Skin epidermis (tissue), 12 donors: ENCODE measurements around the gene FAM131C.

ENCODE experiments used
- H3K27ac ChIP-seq, 21 experiments: fragments of 200-600 bp; sonication (generic) in 11 of 21; one replicate each; pipeline ENCODE4 v1.5.0; 2020; ENCODE audit warnings: mild to moderate bottlenecking in 3 of 21, inconsistent platforms in 2 of 21, moderate library complexity in 2 of 21
- H3K4me3 ChIP-seq, 7 experiments: fragments of 200-600 bp; sonication (generic) in 2 of 7; one replicate each; pipeline ENCODE4 v1.5.0; 2020; ENCODE audit warnings: inconsistent platforms in 2 of 7, mild to moderate bottlenecking in 2 of 7, moderate library complexity in 1 of 7

FAM131C gene

DNA sequence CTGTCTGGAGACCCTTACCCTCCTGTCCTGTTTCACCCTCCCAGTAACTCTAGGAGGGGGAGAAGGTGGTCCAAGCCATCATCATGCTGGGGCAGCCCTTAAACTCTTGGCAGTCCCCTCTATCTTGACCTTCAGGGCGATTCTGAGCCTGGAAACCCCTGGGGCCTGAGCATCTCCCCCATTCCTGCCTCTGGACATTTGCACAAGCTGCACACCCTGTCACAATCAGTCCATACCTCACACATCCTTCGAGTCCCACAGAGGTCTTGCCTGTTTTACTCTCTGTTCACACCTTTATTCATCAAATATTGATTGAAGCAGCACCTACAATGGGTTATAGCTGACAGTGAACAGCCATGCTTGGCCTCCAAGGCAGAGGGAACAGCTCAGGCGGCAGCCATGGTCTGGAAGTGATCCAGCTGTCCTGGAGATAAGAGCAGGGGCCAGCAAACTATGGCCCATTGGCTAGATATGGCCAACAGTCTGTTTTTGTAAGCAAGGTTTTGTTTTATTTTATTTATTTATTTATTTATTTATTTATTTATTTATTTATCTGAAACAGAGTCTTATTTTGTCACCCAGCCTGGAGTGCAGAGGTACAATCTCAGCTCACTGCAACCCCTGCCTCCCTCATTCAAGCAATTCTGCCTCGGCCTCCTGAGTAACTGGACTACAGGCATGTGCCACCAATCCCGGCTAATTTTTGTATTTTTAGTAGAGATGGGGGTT, 7.1 kb upstream of the FAM131C start:
- H3K27ac ChIP-seq: no peak overlapping the region
- H3K4me3 ChIP-seq: no peak overlapping the region

DNA sequence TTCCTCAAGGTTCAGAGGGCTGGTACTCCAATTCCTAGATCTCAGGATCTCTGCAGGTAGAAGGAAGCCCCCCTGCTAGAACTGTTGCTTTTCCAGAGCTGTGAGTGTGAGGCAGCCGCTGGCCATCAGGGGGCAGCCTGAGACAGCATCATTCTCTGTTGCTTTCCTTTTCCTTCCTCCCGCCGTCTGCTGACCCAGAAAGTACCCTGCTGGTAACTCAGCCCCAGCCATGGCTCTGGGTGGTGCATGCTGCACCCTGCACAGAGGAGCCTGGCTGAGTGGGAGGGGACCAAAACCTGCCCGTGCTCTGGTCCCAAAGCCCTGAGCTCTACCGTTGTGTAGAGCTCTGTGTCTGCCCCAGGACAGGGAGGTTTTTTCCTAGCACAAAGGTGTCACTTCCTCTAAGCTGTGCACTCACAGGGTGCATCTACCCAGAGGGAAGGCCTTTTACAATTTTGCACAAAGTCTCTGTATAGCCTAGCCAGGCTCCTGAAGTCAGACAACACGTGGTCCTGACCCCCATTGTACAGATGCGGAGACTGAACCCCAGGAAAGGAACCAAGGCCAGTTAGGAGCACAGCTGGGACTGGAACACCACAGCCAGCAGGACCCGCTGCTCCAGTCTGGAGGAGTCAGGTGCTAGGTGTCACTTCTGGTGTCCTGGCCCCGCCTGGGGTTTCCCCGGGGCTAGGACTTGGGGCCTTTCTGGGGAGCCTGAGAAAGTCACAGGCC, 5.6 kb upstream of the FAM131C start:
- peak overlapping the region in 9 of 21 experiments; percentile 4 to 66 (median 24) for H3K27ac ChIP-seq
- H3K4me3 ChIP-seq: no peak overlapping the region

DNA sequence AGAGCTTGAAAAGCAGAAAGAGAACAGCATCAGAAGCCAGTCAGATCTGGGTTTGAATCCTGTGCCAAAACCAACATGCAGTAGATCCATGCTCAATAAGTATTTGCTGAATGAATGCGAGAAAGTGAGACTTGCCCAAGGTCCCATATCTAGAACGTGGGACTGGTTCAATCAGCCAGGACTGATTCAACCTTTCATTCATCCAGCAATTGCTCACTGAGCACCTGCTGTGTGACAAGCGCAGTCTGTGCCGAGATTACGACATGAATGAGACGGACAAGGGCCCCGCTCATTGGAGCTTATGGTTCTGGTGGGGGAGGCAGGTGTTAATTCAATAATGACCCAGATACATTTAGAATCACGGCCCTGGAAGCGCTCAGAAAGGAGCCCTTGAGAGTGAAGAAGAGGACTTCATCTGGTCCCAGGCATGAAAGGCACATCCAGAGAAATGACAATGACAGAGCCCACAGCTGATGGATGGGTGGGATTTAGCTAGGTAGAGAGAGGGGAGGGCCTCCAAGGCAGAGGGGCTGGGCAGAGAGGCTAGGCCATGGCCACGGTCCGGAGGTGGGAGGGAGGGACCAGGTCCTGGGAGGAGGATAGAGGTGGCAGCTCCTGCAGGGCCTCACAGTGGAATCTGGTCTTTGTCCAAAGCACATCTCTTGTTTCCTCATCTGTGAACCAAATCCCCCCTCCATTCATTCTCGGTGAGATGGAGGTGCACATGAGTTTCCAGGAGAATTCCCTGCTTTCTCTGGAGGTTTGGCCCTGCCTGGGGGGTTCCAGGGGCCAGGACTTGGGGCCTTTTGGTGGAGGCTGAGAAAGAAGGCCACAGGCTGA, 4.2 kb upstream of the FAM131C start:
- peak overlapping the region in 3 of 21 experiments; percentile 14 to 34 (median 30) for H3K27ac ChIP-seq
- H3K4me3 ChIP-seq: no peak overlapping the region

DNA sequence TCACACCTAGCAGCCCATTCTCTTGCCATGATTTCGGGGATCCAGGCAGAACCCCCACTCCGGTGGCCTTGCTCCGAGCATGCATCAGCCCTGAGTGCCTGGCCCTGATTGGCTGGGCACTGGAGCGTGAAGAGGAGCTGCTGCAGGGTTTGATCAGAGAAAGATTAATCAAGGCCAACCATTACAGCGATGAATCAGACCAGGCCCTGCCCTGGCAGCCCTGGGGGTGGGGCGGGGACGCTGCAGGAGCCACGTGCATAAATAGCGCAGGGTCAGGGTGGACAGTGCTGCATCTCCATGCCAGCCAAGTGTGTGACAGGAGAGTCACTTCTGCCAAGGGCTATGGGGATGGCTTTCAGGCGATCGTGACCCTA, 3.4 kb upstream of the FAM131C start:
- peak overlapping the region in 5 of 21 experiments; percentile 12 to 62 (median 21) for H3K27ac ChIP-seq
- H3K4me3 ChIP-seq: no peak overlapping the region

DNA sequence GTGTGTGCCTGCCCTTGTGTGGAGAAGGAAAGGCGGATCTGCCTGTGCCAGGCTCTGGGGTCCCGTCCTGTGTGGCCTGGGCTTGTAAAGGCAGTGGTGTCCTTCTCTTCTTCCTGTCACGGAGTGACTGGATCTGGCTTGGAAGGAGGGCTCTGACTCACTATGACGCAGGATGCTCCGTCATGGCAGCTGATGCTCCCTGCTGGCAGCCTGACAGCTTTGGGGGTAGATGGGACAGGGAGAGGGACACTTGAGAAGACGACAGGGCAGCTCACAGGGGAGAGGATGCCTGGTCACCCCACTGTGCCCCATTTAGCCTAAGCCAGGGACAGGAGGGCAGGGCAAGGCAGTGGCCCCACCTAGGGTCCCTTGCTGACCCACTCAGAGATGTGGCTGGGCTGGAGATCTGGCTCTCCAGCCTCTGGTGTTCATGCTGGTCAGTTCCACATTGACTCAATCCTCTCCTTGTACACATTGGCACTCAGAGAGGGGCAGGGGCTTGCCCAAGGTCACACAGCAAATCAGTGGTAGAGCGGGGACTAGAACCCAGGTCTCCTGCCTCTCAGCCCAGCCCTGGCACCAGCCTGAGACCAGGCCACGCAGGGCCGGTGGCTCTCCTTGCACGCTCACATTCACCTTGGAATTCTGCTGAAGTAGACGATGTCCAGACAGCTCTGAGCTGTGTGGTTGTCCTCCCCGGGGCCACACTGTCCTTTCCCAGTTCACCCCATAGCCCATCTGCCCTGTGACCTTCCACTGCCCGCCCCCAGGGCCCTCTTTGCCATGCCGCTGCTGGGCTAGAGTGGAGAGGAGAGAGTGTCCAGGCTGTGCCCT, 2.8 kb upstream of the FAM131C start:
- H3K4me3 ChIP-seq: no peak overlapping the region
- H3K27ac ChIP-seq: peak overlapping the region in 7 of 21 experiments; percentile 0 to 63 (median 21)

DNA sequence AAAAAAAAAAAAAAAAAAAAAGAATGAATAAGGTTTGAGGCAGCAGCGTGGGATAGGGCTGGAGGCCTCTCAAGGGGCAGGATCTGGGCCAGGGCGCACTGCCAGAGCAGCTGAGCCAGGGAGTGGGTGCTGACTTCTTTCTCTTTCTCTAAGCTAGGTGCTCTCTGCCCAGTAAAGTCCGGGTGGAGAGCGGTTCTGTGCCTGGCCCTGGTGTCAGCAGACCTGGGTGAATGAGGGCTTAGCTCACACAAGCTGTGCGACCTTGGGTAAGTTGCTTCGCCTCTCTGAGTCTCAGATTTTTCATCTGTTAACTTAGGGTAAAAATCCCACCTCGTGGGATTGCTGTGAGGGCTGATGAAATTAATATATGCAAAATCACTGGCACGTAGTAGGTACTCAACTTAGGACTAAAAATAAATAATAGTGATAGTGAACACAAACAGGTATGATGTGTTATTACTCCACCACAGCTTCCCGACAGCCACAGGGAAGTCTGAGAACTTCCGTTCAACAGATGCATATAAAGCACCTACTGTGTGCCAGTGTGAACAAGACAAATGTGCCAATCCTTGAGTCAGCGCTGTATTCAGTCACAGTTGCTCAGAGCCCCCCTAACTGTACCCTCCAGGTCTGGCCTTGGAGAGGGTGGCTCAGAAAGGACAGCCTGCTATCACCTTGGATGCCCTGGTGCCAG, 2.0 kb upstream of the FAM131C start:
- H3K27ac ChIP-seq: peak overlapping the region in 1 of 21 experiments; percentile 63

DNA sequence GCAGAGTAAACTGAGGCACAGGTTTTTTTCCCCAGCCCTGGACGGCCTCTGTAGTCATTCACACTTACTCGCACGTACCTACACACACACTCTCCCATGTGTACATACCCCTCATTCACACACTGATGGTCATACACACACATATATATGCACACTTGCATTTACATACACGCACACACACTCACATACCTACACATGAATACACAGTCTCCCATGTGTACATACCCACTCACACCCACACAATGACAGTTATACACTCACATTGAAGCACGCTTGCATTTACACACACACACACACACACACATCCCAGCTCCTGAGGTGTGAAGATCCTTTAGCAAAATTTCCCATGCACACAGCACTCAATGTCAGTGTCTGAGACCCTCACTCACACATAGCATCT, 766 bp upstream of the FAM131C start:
- Histone ChIP-seq H3K4me3 (no peak overlapping the region), H3K27ac (peak overlapping the region in 1 of 21 experiments; percentile 1)

More for the DNA sequence above, 2.0 kb upstream of the FAM131C start:
- H3K4me3 ChIP-seq: no peak overlapping the region

DNA sequence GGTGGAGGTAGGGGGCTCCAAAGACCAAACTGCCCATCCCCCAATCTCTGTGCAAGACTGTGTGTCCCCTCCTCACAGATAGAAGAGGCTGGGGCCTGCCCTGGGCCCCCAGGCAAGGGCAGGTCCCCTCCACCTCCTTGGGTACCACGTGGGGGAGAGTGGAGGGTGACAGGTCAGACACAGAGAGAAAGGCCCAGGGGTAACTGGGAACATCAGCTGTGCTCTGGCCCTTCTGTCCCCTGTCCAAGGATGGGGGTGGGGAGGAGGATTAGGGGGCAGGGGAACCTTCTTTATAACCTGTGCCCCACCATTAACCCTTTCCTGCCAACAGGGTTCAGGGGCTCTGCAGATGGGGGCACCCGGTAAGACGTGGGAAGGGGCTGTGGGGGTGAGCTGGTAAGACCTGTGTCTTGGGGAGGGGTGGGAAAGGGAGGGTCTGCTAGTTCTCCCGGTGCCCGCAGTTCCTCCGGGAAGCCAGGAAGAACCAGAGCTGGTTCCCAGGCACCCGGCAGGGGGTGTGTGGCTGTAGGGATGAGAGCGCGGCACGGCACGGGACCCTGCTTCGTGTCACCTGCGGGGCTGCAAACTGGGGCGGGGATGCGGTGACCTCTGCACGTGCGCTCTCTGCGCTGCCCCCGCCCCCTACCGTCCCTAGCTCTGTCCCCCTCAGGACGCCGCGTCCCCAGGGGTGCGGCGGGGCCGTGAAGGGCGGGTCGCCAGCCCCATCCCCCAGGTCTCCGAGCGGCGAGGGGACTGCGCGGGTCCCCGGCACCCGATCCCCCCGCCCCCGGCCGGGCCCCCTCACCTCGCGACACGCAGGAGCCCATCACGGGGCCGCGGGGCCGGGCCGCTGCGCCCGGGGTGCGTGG, 601 bp downstream of the FAM131C start:
- peak overlapping the region in 6 of 7 experiments; percentile 18 to 45 (median 25) for H3K4me3 ChIP-seq
- peak overlapping the region in 3 of 21 experiments; percentile 16 to 54 (median 28) for H3K27ac ChIP-seq

DNA sequence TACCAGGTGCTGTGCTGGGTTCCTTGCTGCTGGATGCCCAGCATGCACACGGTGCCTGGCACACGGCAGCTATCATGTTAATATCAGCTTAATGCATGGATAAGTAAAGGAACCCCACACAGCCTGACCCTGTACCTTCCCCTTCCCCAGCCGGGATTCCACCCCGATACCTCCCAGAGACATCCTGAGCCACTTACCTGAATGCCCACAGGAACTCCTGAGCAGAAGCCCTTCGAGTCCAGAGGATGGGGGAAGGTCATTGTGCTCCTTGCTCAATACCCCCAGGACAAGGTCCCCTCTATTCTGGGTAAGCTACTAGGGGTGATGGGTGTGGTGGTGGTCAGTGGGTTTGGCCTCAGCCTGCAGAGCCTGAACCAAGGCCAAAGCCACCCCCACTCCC, 1.4 kb downstream of the FAM131C start:
- H3K4me3 ChIP-seq: no peak overlapping the region
- H3K27ac ChIP-seq: no peak overlapping the region

DNA sequence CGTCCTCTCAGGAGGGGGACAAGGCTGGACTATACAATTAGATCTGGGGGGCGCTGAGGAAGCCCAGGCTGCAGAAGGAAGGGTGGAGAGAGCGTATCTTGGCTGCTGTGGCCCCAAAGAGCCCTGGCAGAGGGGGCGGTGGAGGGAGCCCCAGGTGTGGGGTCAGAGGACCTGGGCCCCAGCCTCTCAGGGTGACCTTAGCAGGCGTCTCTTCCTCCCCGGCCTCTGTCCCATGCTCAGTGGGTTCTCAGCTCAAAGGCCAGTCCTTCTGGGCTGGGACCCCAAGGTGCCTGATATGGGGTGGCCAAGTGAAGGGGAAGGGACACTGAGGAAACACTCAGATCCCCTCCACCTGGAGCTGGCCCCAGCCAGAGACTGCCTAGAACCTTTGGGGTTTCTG, 1.8 kb downstream of the FAM131C start:
- H3K27ac ChIP-seq: no peak overlapping the region
- H3K4me3 ChIP-seq: no peak overlapping the region

DNA sequence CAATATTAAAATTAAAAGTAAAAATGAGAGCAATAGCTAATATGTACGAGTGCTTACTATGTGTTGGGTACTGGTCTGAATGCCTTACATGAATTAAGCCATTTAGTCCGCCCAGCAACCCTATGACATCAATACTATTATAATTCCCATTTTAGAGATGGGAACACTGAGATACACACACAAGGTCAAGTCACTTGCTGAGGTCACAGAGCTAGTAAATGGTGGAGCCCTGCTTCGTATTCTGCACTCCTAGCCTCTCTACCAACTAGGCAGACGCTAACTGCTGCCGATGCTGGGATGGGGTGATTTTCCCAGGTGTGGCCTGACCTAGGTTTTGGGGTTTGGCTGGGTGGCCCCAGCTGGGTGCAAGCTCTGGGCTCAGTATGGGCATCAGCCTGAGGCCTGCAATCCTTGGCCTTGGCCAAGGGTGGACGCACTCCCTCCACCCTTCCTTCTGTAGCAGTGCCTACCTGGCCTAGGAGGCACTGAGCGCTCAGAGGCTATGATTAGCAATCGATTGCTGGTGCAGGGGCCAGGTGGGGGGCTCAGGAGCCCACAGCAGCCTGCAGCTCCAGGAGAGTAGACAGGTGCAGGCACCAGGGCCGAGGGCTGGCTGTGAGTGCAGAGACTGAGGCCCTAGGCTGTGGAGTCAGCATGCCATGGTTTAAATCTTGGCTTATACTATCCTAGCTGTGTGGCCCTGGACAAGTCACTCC, 2.7 kb downstream of the FAM131C start:
- Histone ChIP-seq H3K27ac (peak overlapping the region in 1 of 21 experiments; percentile 30), H3K4me3 (no peak overlapping the region)

DNA sequence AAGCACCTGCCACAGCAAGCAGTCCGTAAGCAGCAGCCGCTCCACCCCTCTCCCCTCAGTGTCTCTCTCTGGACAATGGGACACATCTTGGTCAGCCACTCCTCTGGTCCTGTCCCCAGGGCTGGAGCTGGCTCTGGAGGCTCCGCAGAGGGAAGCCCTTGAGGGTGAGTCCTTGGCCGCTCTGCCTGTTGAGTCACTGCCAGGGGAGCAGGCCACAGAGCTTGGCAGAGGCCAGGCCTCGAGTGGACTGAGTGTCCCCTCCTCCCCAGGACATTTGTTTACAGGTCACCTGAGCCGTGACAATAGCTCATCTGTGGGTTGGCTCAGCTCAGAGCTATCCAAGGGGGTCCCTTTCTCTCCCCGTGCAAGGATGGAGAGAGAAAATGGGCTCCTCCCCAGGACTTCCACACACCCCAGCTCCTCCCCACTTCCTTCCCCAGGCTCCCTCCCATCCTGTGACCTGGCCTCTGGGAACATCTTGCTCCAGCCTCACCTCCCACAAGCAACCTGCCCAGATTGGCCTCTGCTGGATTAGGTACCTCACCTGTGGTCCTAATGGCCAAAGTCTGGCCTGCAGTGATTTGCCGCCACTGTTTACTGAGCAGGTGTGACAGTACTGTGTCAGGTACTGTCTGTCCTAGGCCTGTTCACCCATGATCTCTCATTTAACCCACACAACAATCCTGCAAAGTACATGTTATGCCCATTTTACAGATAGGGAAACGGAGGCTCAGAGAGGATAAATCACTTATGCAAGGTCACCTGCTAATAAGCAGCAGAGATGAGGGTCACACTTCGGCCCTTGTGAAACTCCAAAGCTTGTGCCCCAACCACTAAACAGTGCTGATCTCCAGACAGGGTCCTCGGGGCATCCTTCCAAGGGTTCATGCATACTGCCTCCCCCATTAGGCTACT, 4.8 kb downstream of the FAM131C start:
- Histone ChIP-seq H3K4me3 (no peak overlapping the region), H3K27ac (no peak overlapping the region)

DNA sequence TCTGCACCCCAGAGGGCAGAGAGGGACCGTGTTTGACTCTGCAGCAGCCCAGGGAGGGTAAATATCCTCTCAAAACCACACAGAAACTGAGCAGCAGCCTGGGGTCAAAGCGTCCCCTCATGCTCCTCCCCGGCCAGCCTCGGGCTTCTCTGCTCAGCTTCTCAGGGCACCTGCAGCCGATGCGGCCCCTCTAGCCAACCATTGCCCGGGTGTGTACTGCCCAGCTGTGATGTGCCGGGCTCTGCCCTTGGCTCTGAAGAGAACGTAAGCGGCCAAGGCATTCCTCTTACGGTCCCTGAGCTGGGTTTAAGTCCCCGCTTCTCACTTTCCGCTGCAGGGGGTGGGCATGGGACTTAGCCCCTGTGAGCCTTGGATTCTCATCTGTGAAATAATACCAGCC, 5.5 kb downstream of the FAM131C start:
- H3K27ac ChIP-seq: no peak overlapping the region
- H3K4me3 ChIP-seq: no peak overlapping the region

DNA sequence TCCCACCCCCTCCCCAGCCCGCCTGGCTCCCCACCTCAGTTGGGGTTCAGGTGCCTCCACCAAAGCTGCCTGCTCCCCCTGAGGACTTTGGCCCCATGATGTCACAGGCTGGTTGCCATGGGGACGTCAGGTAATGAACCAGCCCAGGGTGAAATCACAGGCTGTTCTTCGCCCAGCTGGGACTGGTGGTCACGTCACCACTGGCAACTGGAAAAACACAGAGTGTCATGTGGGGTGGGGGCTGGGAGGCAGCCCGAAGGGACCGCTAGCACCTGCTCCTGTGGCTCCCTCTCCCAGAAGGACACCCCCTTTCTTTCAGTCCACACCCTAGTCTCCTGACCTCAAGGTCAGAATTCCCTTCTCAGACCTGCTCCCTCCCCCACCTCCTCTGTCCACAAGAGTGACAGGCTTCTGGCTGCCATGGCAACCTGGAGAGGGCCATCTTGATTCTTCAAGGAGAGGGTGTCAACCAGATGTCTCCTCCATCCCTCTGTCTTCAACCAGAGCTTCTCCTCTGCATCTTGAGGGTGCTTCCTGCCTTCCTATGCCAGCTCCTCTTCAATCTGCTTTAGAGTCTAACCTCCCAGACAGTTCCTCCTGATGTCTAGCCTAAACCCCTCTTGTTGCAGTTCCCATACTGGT, 6.2 kb downstream of the FAM131C start:
- no peak overlapping the region for H3K4me3 ChIP-seq
- no peak overlapping the region for H3K27ac ChIP-seq

DNA sequence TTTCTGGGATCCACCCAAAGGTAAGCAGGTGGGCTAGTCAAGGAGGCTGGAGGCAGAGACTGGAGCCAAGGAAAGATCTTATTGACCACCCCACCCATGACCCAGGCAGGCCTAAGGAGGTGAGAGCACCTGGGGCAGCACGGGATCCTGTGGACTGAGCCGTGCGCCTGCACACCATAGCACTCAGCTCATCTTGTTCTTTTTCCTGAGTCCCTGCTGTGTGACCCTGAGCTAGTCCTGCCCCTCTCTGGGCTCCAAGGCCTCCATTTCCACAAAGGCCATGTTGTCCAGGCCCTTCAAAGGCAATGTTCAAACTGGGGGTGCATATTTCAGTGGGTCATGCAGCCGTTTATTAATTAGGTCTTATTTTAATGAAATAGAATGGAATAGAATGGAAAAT, 7.2 kb downstream of the FAM131C start:
- no peak overlapping the region for H3K4me3 ChIP-seq
- H3K27ac ChIP-seq: no peak overlapping the region

DNA sequence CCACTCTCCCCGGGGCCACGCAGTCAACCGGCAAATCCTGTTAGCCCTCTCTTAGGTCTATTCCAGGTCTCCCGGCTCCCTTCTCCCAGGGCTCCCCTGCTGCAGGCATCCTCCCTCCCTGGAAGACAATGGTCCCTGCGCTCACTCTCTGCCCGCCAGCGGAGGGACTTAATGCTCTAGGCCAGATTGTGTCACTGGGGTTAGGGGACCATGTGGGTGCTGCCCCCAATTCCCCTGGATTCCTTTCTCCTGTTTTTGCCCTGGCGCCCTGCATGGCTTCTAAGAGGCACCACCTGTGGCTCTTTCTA, 8.2 kb downstream of the FAM131C start:
- Histone ChIP-seq H3K27ac (no peak overlapping the region), H3K4me3 (no peak overlapping the region)
